OCI-LY1 (cell line): ENCODE measurements around the gene FXYD4.

Experiments
- H2AFZ ChIP-seq: fragments of 200-600 bp; sonication (generic), shearing (Covaris generic); 2 replicates; pipeline ENCODE4 v1.6.0; 2014; ENCODE audit warnings: antibody characterized with exemption, mild to moderate bottlenecking, low read length
- H3F3A ChIP-seq: fragments of 200-600 bp; sonication (generic), shearing (Covaris generic); 2 replicates; pipeline ENCODE4 v1.6.0; 2014; ENCODE audit warnings: mild to moderate bottlenecking, antibody characterized with exemption, low read length, moderate library complexity; ENCODE audit not compliant: insufficient read depth
- H3K27ac ChIP-seq: fragments of 200-600 bp; sonication (generic); 2 replicates; pipeline ENCODE4 v1.5.1; 2014; ENCODE audit warnings: low read length, mixed run types, mild to moderate bottlenecking, low read depth; ENCODE audit not compliant: poor library complexity, severe bottlenecking
- H3K27me3 ChIP-seq: fragments of 200-600 bp; sonication (generic); 2 replicates; pipeline ENCODE4 v1.6.0; 2014; ENCODE audit warnings: antibody characterized with exemption, mild to moderate bottlenecking, low read length, moderate library complexity; ENCODE audit not compliant: insufficient read depth
- H3K36me3 ChIP-seq: fragments of 200-600 bp; sonication (generic); 2 replicates; pipeline ENCODE4 v1.6.1; 2014; ENCODE audit warnings: mild to moderate bottlenecking, antibody characterized with exemption, low read length, moderate library complexity, mixed read lengths; ENCODE audit not compliant: insufficient read depth
- H3K4me1 ChIP-seq: fragments of 200-600 bp; sonication (generic); 2 replicates; pipeline ENCODE4 v1.5.1; 2014; ENCODE audit warnings: mild to moderate bottlenecking, low read length, moderate library complexity; ENCODE audit not compliant: insufficient read depth, severe bottlenecking
- H3K4me2 ChIP-seq: fragments of 200-600 bp; sonication (generic), shearing (Covaris generic); 2 replicates; pipeline ENCODE4 v1.6.1; 2014; ENCODE audit warnings: low read length
- H3K4me3 ChIP-seq: fragments of 200-600 bp; sonication (generic); 2 replicates; pipeline ENCODE4 v1.5.1; 2014; ENCODE audit warnings: low read length, low read depth, mild to moderate bottlenecking, mixed read lengths; ENCODE audit not compliant: poor library complexity, severe bottlenecking
- H3K79me2 ChIP-seq: fragments of 200-600 bp; shearing (Covaris generic); 2 replicates; pipeline ENCODE4 v1.6.1; 2016; ENCODE audit warnings: mixed run types, low read length, mixed read lengths; ENCODE audit not compliant: insufficient read depth
- H3K9ac ChIP-seq: fragments of 200-600 bp; sonication (generic), shearing (Covaris generic); 2 replicates; pipeline ENCODE4 v1.6.1; 2014; ENCODE audit warnings: mild to moderate bottlenecking, low read length, mixed read lengths
- H3K9me2 ChIP-seq: fragments of 200-600 bp; sonication (generic), shearing (Covaris generic); 2 replicates; pipeline ENCODE4 v1.6.1; 2014; ENCODE audit warnings: low read depth, mild to moderate bottlenecking, low read length, mixed read lengths
- H3K9me3 ChIP-seq: fragments of 200-600 bp; shearing (Covaris generic); 2 replicates; pipeline ENCODE4 v1.6.1; 2014; ENCODE audit warnings: low read length, mixed read lengths
- H4K20me1 ChIP-seq: fragments of 200-600 bp; sonication (generic), shearing (Covaris generic); 2 replicates; pipeline ENCODE4 v1.6.0; 2016; ENCODE audit warnings: mild to moderate bottlenecking, low read length; ENCODE audit not compliant: insufficient read depth
- EZH2 ChIP-seq: fragments of 200-600 bp; sonication (generic), shearing (Covaris generic); IDR thresholded peaks from 2 replicates; pipeline ENCODE4 v1.8.0; 2017; ENCODE audit warnings: borderline replicate concordance, mixed run types, mild to moderate bottlenecking, antibody characterized with exemption, low read length, moderate library complexity, mixed read lengths
- TF ChIP-seq, protein P1 (sequence below): fragments of 200-600 bp; sonication (generic), shearing (Covaris generic); IDR thresholded peaks from 2 replicates; pipeline ENCODE4 v1.5.1; 2017; ENCODE audit warnings: mild to moderate bottlenecking, antibody characterized with exemption, low read length, moderate library complexity, mixed read lengths

Gene FXYD4

DNA sequence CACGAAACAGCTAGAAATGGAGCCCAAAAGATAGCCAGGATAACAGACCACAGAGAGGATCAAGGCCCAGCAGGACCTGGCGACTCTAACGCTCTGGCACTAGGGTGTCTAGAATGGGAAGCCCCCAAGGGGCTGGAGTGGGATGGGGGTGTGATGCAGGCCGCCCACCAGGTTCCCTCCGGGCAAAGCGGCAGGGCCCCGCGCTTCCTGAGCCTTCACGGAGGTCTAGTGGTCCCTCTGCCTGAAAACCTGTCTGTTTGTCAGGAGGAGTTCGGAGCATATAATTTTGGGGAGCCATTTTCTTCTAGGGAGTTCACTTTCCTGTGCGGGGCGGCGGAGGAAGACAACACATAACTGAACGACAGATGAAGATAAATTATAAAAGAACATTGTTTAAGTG lies 48.2 kb upstream of the FXYD4 start:
- no peaks in the 10 kb centered on the region for H3K9me3 ChIP-seq
- H3K36me3 ChIP-seq, result no peaks in the 10 kb centered on the region
- no peak overlapping the region for H3K4me3 ChIP-seq
- no peaks in the 10 kb centered on the region for H3K9me2 ChIP-seq
- H3K27ac ChIP-seq, result no peak overlapping the region
- no peaks in the 10 kb centered on the region for H3K79me2 ChIP-seq
- no peaks in the 10 kb centered on the region for H3F3A ChIP-seq
- no peaks in the 10 kb centered on the region for H3K4me1 ChIP-seq
- H2AFZ ChIP-seq, result no peak overlapping the region
- no peak for TF ChIP-seq EZH2
- TF ChIP-seq, protein P1, sequence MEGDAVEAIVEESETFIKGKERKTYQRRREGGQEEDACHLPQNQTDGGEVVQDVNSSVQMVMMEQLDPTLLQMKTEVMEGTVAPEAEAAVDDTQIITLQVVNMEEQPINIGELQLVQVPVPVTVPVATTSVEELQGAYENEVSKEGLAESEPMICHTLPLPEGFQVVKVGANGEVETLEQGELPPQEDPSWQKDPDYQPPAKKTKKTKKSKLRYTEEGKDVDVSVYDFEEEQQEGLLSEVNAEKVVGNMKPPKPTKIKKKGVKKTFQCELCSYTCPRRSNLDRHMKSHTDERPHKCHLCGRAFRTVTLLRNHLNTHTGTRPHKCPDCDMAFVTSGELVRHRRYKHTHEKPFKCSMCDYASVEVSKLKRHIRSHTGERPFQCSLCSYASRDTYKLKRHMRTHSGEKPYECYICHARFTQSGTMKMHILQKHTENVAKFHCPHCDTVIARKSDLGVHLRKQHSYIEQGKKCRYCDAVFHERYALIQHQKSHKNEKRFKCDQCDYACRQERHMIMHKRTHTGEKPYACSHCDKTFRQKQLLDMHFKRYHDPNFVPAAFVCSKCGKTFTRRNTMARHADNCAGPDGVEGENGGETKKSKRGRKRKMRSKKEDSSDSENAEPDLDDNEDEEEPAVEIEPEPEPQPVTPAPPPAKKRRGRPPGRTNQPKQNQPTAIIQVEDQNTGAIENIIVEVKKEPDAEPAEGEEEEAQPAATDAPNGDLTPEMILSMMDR, result no peak
- no peaks in the 10 kb centered on the region for H4K20me1 ChIP-seq
- 0 out of 2 replicates have a peak, but pooled peaks cover 3% of the 10 kb centered on the region for H3K27me3 ChIP-seq
- H3K4me2 ChIP-seq, result no peak overlapping the region
- H3K9ac ChIP-seq, result no peak overlapping the region

DNA sequence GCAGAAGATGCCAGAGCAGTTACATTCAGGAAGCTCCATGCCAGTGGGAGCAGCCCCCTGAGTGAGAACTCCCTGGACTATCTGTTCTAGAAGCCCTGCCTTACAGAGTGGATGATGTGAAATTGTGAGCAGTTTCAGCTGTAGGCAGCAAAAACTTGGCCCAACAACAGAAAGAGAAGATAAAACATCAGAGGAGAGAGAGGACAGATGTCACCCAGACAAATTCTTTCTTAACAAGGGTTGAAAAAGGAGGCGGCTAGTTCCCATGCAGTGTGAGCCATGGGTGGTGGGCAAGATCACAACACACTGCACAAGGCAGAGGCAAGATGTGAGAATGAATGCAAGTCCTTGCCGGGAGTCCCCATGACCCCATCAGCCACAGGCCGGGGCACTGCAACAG lies 46.6 kb upstream of the FXYD4 start:
- no peaks in the 10 kb centered on the region; the same call in 1 of the 2 replicates for H3K36me3 ChIP-seq
- TF ChIP-seq, protein P1, result no peak
- no peak for TF ChIP-seq EZH2
- H4K20me1 ChIP-seq, result no peaks in the 10 kb centered on the region
- no peaks in the 10 kb centered on the region for H3K27me3 ChIP-seq
- no peaks in the 10 kb centered on the region for H3F3A ChIP-seq
- H3K9ac ChIP-seq, result no peak overlapping the region
- H3K4me3 ChIP-seq, result no peak overlapping the region
- H3K4me1 ChIP-seq, result no peaks in the 10 kb centered on the region
- H3K9me2 ChIP-seq, result no peaks in the 10 kb centered on the region
- H3K4me2 ChIP-seq, result no peak overlapping the region
- H2AFZ ChIP-seq, result no peak overlapping the region
- no peaks in the 10 kb centered on the region for H3K79me2 ChIP-seq
- no peaks in the 10 kb centered on the region for H3K9me3 ChIP-seq
- H3K27ac ChIP-seq, result no peak overlapping the region

DNA sequence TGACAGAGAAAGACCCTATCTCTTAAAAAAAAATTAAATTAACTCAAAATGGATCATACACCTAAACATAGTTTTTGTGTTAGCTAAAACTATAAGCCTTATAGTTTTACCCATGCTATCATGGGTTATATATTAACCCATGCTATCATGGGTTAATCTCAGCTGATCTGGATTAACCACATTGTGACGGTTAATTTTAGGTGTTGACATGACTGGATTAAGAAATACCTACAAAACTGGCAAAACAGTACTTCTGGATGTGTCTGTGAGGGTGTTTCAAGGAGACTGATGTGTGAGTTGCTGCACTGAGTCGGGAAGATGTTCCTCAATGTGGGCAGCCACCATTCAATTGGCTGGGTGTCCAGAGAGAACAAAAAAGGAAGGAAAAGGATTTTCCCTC lies 44.3 kb upstream of the FXYD4 start:
- H3K27ac ChIP-seq, result no peak overlapping the region
- H3K9me2 ChIP-seq, result no peaks in the 10 kb centered on the region
- no peaks in the 10 kb centered on the region for H3K4me1 ChIP-seq
- H3K79me2 ChIP-seq, result no peaks in the 10 kb centered on the region
- no peak overlapping the region for H3K9ac ChIP-seq
- no peaks in the 10 kb centered on the region for H4K20me1 ChIP-seq
- TF ChIP-seq, protein P1, result no peak
- no peak for TF ChIP-seq EZH2
- H3K4me2 ChIP-seq, result no peak overlapping the region
- H3K27me3 ChIP-seq, result no peaks in the 10 kb centered on the region
- H2AFZ ChIP-seq, result no peak overlapping the region
- no peaks in the 10 kb centered on the region for H3K9me3 ChIP-seq
- H3F3A ChIP-seq, result no peaks in the 10 kb centered on the region
- H3K4me3 ChIP-seq, result no peak overlapping the region
- H3K36me3 ChIP-seq, result no peaks in the 10 kb centered on the region; the same call in 1 of the 2 replicates
